GM21423 (cell line): ENCODE data around the gene CPB2.

ENCODE experiments used
- ATAC-seq: cut with Tn5 transposase; IDR thresholded peaks from one replicate; pipeline ENCODE4 v1.9.1; 2021; ENCODE audit warnings: mild to moderate bottlenecking, moderate library complexity; ENCODE audit not compliant: unreplicated experiment

The CPB2 gene

GRCh38 chr13:46104868-46105267 is at the start of gene CPB2:
Gene CPB2 (minus strand): TSS chr13:46105033. CDS start chr13:46105009, 24 bp downstream.
- ATAC-seq = no peak

- no peak for ATAC-seq
Observed at GRCh38 chr13:46154136-46154801, 49.4 kb upstream of the CPB2 start.

GRCh38 chr13:46152627-46153328 is 47.9 kb upstream of the CPB2 start:
- ATAC-seq = no peak

GRCh38 chr13:46150134-46150693 is 45.4 kb upstream of the CPB2 start:
- no peak for ATAC-seq

GRCh38 chr13:46149272-46150133 is 44.7 kb upstream of the CPB2 start:
- no peak for ATAC-seq

GRCh38 chr13:46146898-46147297 is 42.1 kb upstream of the CPB2 start:
- ATAC-seq = no peak

GRCh38 chr13:46145950-46146349 is 41.1 kb upstream of the CPB2 start:
- ATAC-seq = no peak

- no peak for ATAC-seq
Observed at GRCh38 chr13:46145135-46145534, 40.3 kb upstream of the CPB2 start.

- no peak for ATAC-seq
Observed at GRCh38 chr13:46143184-46143701, 38.4 kb upstream of the CPB2 start.

- no peak for ATAC-seq
Observed at GRCh38 chr13:46142776-46143175, 37.9 kb upstream of the CPB2 start.

GRCh38 chr13:46140044-46140443 is 35.2 kb upstream of the CPB2 start:
- ATAC-seq = no peak

- ATAC-seq = no peak
Observed at GRCh38 chr13:46137627-46138317, 32.9 kb upstream of the CPB2 start.

- no peak for ATAC-seq
Observed at GRCh38 chr13:46136688-46137087, 31.9 kb upstream of the CPB2 start.

- ATAC-seq = no peak
Observed at GRCh38 chr13:46134961-46135522, 30.2 kb upstream of the CPB2 start.

GRCh38 chr13:46134494-46134893 is 29.7 kb upstream of the CPB2 start:
- ATAC-seq = no peak

- no peak for ATAC-seq
Observed at GRCh38 chr13:46132109-46132508, 27.3 kb upstream of the CPB2 start.

GRCh38 chr13:46131705-46132104 is 26.9 kb upstream of the CPB2 start:
- no peak for ATAC-seq

GRCh38 chr13:46129955-46130618 is 25.3 kb upstream of the CPB2 start:
- no peak for ATAC-seq

GRCh38 chr13:46129124-46129523 is 24.3 kb upstream of the CPB2 start:
- ATAC-seq = no peak
